HCT116 (cell line): ENCODE results near the gene FAM124B.

Experiments used
- EZH2 ChIP-seq: fragments of 200-600 bp; sonication (generic); IDR thresholded peaks from 2 replicates; pipeline ENCODE4 v1.6.1; 2017; ENCODE audit warnings: antibody characterized with exemption, mixed run types
- POLR2A ChIP-seq: IDR thresholded peaks from 2 replicates; pipeline ENCODE4 v1.7.0; 2011; ENCODE audit warnings: borderline replicate concordance; ENCODE audit not compliant: insufficient read depth, insufficient read length; ENCODE audit errors: extremely low read depth
- YY1 ChIP-seq: IDR thresholded peaks from 2 replicates; pipeline ENCODE4 v1.6.1; 2011; ENCODE audit warnings: low read length, low read depth, moderate library complexity, mild to moderate bottlenecking; ENCODE audit not compliant: insufficient replicate concordance; ENCODE audit errors: extremely low read depth
- ZFX ChIP-seq: fragments of 450-650 bp; IDR thresholded peaks from 2 replicates; pipeline ENCODE4 v1.6.1; 2017
- ZNF274 ChIP-seq: fragments of 200-500 bp; sonication (Bioruptor generic); IDR thresholded peaks from 2 replicates; pipeline ENCODE4 v1.6.1; 2014; ENCODE audit warnings: mild to moderate bottlenecking, low read depth, low read length, inconsistent platforms
- TF ChIP-seq, protein P1 (sequence below): IDR thresholded peaks from 2 replicates; pipeline ENCODE4 v1.6.1; 2012; ENCODE audit warnings: low read depth
- TF ChIP-seq, protein P2 (sequence below), 3 experiments: fragments of 200-600 bp in 1 of 3; sonication (generic) in 1 of 3; IDR thresholded peaks in 2 of 3; conservative IDR thresholded peaks in 1 of 3; 2 replicates each; pipeline ENCODE4 v1.5.1; 2012 to 2017; ENCODE audit warnings: low read depth in 2 of 3, low read length in 2 of 3, antibody characterized with exemption in 1 of 3, borderline replicate concordance in 1 of 3, control low read depth in 1 of 3, mild to moderate bottlenecking in 1 of 3, mixed read lengths in 1 of 3, mixed run types in 1 of 3, moderate library complexity in 1 of 3; ENCODE audit not compliant: insufficient read depth in 1 of 3
- TF ChIP-seq, protein P3 (sequence below): IDR thresholded peaks from 2 replicates; pipeline ENCODE4 v1.6.1; 2012

DNA sequence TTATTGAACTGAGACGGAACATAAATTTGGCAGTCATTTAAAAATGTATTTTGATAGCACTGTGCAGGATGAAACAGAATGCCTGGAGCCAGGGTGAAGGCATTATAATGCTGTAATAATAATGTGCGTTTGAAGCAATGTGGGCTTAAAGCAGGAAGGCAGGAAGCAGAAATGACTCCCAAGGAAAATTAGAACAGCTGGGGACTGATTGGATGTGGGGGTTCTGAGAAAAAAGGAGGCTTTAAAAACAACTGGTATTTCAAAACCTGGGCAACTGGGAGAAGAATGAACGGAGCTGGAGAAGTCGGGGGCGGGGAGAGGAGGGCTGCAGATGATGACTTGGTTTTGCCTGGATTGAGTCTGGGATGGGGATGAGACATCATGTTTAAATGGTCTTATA, 12.6 kb downstream of the FAM124B start:
- TF ChIP-seq, protein P1, sequence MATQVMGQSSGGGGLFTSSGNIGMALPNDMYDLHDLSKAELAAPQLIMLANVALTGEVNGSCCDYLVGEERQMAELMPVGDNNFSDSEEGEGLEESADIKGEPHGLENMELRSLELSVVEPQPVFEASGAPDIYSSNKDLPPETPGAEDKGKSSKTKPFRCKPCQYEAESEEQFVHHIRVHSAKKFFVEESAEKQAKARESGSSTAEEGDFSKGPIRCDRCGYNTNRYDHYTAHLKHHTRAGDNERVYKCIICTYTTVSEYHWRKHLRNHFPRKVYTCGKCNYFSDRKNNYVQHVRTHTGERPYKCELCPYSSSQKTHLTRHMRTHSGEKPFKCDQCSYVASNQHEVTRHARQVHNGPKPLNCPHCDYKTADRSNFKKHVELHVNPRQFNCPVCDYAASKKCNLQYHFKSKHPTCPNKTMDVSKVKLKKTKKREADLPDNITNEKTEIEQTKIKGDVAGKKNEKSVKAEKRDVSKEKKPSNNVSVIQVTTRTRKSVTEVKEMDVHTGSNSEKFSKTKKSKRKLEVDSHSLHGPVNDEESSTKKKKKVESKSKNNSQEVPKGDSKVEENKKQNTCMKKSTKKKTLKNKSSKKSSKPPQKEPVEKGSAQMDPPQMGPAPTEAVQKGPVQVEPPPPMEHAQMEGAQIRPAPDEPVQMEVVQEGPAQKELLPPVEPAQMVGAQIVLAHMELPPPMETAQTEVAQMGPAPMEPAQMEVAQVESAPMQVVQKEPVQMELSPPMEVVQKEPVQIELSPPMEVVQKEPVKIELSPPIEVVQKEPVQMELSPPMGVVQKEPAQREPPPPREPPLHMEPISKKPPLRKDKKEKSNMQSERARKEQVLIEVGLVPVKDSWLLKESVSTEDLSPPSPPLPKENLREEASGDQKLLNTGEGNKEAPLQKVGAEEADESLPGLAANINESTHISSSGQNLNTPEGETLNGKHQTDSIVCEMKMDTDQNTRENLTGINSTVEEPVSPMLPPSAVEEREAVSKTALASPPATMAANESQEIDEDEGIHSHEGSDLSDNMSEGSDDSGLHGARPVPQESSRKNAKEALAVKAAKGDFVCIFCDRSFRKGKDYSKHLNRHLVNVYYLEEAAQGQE: no peak
- TF ChIP-seq ZFX (no peak), POLR2A (no peak), ZNF274 (no peak), EZH2 (no peak), YY1 (no peak)
- TF ChIP-seq, protein P2, sequence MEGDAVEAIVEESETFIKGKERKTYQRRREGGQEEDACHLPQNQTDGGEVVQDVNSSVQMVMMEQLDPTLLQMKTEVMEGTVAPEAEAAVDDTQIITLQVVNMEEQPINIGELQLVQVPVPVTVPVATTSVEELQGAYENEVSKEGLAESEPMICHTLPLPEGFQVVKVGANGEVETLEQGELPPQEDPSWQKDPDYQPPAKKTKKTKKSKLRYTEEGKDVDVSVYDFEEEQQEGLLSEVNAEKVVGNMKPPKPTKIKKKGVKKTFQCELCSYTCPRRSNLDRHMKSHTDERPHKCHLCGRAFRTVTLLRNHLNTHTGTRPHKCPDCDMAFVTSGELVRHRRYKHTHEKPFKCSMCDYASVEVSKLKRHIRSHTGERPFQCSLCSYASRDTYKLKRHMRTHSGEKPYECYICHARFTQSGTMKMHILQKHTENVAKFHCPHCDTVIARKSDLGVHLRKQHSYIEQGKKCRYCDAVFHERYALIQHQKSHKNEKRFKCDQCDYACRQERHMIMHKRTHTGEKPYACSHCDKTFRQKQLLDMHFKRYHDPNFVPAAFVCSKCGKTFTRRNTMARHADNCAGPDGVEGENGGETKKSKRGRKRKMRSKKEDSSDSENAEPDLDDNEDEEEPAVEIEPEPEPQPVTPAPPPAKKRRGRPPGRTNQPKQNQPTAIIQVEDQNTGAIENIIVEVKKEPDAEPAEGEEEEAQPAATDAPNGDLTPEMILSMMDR (IDR thresholded peaks at IDR 0.05 in 2 of 3, conservative IDR thresholded peaks at IDR 0.05 in 1 of 3; ENCODE audit: borderline replicate concordance in 1 of 3, insufficient read depth in 1 of 3, low read depth in 2 of 3, low read length in 2 of 3): no peak
- TF ChIP-seq, protein P3, sequence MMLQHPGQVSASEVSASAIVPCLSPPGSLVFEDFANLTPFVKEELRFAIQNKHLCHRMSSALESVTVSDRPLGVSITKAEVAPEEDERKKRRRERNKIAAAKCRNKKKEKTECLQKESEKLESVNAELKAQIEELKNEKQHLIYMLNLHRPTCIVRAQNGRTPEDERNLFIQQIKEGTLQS: no peak
